GM18526 (cell line): ENCODE data around the gene TNFAIP8L3.

Experiments used
- POLR2A ChIP-seq: IDR thresholded peaks from 3 replicates; pipeline ENCODE4 v1.6.1; 2011; ENCODE audit not compliant: insufficient read length; ENCODE audit errors: extremely low read depth

The TNFAIP8L3 gene

DNA sequence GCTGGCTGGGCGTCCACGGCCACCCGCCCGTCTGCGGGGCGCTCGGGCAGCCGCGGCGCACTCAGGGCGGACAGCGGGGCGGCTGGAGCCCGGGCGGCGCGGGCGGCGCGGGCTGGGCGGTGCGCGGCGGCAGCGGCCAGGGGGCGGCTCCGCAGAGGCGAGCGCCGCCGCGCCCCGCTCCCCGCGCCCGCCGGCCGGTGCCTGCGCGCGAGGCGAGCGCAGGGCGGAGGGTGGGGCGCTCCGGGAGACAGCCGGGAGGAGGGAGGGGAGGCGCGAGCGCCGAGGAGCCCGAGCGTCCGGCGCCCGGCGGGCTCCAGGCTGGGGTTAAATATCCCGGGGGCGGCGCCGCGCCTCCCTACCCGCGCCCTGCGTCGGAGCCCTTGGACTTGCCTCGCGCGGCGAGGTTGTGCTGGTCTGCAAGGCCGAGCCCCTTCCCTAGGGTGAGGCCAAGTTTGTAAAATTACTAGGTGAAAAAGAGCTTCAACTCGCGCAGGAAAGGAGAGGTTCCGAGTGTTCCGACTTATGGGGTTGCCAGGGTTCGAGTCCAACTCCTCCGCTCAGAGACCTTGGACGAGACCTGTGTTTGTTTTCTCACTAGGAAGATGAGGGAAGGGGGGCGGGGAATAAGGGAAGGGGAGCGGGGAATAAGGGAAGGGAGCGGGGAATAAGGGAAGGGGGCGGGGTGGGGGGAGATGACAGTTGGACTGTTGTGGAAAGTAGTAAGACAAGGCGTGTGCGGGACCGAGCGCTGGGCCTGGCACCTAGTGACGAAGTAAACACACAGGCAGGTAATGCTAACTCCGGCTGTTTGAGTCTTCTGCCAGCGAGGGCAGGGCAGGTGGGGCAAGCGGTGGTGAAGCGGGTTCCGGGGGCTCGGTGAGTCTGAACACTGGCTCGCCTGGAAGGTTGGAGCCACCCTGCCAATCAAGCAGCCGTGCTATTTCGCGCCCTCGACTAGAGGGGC, at the start of gene TNFAIP8L3:
Gene TNFAIP8L3, minus strand, starts transcription at position 301 of the 964 bp plus-strand sequence. CDS start 311 bp downstream, outside the sequence.
- no peak for TF ChIP-seq POLR2A

DNA sequence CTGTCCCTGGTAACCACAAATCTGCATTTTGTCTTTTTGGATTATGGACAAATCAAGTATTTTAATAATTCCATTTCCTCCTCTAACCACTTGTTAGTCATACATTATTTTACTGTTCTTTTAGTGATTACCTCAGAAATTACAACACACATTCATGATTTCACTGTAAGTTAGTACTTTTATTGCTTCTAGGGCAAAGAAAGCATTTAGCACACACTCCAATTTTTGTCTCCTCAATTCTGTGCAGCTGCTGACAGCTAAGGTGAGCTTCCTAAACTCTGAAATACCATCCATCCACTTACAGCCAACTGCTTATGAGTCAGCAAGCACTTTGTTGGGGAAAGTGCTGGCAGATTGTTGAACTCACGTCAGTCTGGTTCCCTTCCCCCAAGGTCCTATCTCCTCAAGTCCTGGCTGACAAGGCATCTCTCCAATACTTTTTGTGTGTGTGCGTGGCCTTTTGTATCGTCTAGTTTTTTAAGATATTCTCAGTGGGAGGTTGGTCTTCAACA, 49.4 kb upstream of the TNFAIP8L3 start:
- no peak for TF ChIP-seq POLR2A

DNA sequence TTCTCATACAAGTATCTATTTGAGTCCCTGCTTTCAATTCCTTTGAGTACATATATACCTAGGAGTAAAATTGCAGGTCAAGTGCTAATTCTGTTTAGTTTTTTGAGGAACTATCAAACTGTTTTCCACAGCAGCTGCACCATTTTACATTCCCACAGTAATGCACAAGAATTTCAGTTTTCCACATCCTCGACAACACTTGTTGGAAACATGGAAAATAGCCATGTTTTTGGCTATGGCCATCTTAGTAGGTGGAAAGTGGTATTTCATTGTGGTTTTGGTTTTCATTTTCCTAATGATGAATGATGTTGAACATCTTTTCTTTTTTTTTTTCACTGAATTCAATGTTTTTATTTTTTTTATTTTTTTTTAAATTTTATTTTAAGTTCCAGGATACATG, 44.4 kb upstream of the TNFAIP8L3 start:
- no peak for TF ChIP-seq POLR2A

DNA sequence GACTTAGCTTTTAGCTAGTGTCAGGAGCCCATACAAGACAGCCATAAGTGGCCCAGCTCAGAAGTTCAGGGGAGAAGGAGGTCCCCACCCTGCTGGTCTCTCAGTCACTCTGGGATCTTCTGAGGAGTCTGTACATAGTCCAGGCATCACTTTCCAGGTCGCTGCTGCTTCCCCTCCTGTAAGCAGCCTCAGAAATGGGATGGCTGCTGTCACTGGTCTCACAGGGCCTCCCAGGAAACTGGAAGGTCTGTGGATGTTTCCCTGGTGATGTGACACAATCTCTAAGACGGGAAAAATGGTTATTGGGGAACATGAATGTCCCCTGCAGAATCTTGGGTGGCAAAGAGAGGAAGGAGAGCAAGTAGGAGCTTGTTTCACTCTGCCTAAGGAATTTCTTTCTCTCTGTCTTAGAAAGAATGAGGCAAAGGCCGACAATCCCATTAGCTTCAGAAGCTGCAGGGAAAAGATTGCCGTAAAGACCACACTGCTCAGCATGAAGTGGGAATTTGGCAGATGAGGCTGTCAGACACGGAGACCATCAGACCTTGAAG, 43.2 kb upstream of the TNFAIP8L3 start:
- no peak for TF ChIP-seq POLR2A

DNA sequence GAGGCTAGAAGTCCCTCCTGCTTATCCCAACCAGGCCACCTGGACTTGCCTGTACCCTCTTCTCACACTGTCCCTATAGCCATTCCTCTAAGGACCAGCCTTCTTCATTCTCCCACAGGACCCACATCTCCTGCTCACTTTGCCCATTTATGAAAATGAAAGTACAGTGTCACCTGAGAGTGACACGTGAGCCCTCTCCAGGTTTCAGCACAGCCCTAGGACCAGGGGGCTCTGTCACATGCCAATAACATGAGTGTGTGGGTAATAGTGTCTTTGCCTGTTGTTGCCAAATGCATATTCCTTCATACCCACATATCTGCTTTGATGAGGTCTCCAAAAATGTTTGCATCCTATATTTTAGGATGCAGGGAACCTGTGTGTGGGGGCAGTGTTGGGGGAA, 42.3 kb upstream of the TNFAIP8L3 start:
- TF ChIP-seq POLR2A = no peak

DNA sequence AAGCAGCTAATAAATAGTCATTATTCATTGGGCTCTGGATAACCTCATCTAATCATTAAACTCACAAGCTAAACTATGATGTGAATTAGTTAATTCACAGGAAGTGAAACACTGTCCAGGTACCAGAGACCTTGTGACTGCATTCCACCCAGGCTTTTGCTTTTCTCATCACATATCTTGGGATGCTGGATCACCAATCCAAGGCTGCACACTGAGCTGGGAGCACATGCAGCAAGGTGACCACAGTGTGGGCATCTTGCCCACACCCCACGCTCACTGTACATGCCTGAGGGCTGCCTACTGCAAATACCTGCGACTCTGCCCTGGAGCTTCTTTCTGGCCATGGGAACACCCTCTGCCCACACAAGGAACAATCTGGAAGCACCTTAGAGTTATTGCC, 40.6 kb upstream of the TNFAIP8L3 start:
- no peak for TF ChIP-seq POLR2A

DNA sequence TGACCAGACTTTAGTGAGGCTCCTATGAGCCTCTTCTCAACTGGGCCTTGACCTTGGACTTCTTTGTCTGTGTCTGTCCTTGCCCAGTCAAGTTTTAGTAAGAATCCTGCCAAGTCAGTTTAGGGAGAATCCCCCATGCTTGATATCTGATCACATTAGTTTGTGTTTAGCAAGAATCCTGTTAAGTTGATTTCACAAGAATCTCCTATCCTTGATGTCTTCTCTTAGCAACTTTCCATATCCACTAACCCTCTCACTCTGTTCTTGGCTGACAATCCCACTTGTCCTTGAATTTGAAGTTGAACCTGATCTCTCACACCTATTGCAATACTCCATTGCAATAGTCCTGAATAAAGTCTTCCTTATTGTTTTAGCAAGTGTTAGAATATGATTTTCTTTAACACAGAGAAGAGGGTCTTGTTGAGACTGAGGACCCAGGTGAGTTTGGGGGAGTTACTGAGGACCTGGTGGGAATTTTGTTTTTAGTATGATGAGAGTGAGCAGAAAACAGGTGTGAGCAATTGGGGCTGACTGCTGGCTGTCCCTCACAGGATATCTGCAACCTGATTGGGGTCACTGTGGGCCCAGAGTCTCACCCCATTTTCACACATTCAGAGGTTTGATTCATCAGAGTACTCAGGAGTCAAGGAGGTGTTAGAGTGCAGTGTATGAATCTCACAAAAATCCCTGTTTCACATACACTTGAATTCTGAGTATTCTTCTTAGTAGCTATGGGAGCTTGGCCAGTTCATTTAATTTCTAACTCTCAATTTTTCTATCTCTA, 39.9 kb upstream of the TNFAIP8L3 start:
- no peak for TF ChIP-seq POLR2A

DNA sequence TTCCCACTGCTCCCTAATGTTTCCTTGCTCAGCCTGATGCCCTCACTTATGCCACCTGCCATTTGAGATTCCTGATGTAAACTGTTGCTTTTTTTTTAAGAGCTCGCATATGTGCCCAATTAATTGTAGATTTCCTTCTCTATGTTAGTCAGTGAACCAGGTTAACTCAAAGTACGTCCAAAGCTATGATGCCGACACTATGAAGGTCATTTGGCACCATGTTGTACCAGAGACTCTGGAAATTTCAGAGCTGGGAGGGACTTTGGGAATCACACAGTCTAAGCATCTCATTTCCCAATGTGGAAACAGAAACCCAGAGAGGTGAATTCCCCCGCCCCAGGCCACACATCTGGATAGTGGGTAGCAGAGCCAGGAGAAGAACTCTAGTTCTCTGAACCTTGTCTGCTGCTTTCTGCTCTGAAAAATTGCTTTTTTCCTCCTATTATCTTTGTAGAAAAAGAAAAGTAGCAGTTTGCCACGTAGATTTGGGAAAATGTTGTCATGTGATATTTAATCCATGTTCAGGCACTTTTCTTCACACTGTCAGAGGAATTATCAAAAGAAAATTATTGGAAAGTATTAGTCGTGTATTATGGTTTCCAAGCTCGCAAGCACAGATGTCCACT, 38.5 kb upstream of the TNFAIP8L3 start:
- TF ChIP-seq POLR2A = no peak

DNA sequence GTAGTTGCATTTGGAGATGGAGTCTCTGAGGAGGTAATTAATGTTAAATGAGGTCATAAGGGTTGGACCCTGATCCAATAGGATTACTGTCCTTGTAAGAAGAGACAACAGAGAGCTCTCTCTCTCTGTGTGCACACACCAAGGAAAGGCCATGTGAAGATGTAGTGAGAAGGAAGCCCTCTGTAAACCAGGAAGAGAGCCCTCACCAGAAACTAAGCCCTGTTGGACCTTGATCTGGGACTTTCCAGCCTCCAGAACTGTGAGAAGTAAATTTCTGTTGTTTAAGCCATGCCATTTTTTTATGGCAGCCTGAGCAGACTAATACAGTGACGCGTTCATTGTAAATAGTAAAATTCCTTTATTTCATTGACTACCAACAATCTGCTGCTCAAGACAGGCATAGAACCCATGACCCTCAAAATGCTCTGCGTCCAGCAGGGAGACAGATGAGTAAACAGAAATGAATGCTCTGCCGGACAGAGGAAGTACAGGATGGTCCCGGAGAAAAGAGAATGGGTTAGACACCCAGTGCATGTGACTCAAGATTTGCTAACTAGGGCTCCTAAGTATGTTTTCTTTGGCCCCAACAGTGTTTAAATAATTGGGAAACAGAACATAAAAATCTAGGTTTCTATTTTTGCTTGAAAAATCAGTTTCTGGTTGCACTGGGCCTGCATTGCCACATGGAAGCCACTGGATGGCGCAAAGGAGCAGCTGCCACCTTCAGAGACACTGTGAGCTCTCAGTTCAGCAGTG, 37.9 kb upstream of the TNFAIP8L3 start:
- TF ChIP-seq POLR2A = no peak

DNA sequence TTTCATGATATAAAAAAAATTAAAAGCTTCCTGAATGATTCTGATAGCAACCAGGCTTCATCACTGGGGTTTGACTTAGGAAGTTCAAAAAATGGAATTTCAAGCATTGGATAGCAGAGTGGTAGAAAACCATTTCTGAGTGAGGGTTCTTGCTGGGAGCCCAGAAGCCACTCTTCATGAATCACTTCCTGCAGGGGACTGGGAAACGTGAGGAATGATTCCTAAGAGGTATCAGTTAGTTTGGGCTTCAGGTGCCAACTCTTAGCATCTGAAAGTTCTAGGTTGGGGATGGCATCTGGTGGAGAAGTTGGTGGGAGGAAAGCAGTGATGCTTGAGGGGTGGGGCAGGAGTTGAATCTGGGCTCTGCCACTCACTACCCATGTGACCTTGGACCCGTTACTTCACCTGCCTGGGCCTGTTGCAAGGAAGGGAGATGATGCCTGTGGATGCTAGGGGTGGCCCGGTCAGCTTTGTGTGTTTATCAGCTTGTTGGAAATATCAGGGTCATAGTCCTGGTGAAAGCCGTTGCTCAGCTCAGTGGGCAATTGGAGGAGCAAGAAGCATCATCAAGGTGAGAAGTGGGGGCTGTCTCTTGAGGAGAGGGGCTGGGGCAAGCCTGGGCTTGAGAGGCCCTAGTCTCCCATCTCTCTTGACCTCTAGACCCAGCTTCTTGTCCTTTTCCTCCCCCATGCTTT, 37.0 kb upstream of the TNFAIP8L3 start:
- TF ChIP-seq POLR2A = no peak

DNA sequence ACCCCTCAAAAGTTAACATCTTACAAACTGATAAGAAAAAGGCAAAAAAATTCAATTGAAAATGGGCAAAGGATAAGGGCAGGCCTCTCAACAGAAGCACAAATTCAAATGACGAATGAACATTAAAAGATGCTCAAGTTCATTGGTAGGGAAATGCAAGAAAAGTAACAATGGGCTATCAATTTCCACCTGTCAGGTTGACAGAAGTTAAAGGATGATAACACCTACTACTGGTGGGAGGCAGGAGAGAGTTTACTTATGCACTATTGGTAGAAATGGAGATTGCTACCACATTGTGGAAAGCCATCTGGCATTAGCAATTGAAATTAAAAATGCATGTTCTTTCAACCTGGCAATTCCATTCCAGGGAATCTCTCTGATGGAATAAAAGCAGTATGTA, 35.6 kb upstream of the TNFAIP8L3 start:
- no peak for TF ChIP-seq POLR2A

DNA sequence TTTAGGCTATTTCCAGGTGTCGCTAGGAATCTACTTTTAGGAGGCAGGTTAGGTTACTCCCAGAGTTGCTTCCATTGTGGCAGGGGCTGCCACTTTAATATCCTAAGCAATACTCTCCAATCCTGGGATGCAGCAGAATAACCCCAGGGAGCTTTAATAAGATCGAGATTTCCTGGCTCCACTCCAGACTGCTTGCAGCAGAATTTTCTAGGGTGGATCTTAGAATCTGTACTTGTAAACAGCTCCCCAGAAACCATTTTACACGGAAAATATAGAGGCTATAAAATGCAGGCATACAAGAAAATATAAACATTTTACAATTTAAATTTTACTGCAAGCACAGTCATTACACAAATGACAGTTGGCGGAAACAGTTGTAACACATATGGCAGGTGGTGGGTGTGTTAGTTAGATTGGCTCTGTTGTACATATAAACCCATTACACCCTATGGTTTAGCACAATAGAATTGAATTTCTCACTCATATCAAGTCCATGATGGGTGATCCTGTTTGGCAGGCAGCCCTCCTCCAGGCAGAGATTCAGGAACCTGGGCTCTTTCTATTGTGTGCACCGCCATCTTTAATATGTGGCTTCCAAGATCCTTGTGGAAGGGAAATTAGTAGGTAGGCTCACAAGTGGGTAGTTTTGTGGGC, 35.0 kb upstream of the TNFAIP8L3 start:
- no peak for TF ChIP-seq POLR2A

DNA sequence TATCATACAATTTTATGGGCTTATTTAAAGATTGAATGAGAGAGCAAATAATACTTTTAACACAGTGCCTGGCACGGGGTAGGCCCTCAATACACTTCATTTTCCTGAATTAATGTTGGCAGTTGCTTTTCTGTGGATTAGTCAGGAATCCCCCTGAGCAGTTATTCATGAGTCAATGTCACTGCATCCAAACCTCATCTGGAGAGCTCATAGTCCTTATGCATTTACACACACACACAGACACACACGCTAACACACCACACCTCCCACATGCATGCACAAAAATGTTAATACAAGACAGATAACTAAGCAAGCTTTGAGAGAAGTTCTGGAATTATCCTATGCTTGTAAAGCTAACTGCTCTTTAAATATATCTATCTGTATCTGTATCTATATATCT, 34.0 kb upstream of the TNFAIP8L3 start:
- no peak for TF ChIP-seq POLR2A

DNA sequence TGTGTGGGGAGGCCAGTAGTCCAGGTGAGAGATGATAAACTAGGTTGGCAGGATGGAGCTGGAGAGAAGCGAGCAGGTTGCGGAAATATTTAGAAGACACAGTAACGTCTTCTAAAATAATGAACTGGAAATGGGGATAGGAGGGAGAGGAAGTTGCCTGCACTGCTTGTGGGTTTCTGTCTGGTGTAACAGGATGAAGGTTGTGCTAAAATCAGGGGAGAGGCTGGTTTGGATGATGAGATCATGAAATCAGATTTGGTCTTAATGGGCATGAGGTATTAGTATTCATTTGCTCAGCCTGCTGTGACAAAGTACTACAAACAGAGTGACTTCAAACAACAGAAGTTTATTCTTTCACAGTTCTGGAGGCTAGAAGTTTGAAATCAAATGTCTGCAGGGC, 32.1 kb upstream of the TNFAIP8L3 start:
- no peak for TF ChIP-seq POLR2A
